SKM-1 (cell line): ENCODE results near the gene TUBGCP2.
A peak's percentile ranks its signal among the peaks of the same experiment; 100 is the strongest.
"Not testable (repeated sequence)": the region's sequence is repeated elsewhere in the genome, so short reads cannot be mapped to it uniquely, and the experiment has no call there.

ENCODE experiments used
- DNase-seq: peaks from one replicate; lab custom pipeline; 2025; ENCODE audit not compliant: unreplicated experiment; lab: John Stamatoyannopoulos, UW

Gene TUBGCP2

GRCh38 chr10:133249975-133250754 lies 58.5 kb downstream of the TUBGCP2 start:
- no peak for DNase-seq

GRCh38 chr10:133249094-133249780 lies 59.4 kb downstream of the TUBGCP2 start:
- no peak for DNase-seq

DNA sequence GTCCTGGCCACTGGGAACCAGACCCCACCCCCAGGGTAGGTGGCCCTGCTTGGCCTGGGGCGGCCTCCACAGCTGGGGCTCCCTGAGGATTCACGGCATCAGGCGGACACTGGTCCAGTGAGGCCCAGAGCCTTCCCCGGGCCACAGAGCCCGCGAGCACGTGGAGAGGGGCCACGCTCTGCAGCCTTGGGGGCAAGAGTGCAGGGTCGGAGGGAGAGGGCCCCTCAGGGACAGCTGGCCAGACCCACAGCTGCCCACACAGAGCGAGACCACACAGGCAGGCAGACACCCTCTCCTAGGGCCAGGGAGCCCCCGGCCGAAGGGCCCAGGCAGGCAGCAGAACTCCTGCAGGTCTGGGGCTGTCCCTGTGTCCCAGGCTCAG lies 60.3 kb downstream of the TUBGCP2 start:
- no peak for DNase-seq

- no peak for DNase-seq
Observed at GRCh38 chr10:133247681-133248333, 60.9 kb downstream of the TUBGCP2 start.

DNA sequence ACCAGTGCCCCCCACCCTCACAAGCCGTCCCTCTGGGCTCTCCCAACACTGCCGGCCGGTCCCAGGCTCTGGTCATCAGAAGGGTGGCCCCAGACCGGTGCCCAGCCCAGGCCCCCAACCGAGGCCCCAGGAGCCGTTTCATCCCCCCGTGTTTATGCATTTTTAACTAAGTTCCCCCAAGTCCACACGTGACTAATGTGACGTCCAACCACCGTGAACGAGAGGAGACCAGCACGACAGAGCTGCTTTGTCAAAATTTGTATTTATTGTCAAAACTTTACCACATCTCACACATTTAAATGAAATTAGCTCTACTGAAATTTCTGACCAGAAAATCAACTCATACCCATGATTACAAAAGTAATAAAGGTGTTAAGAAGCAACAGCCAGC lies 62.4 kb downstream of the TUBGCP2 start:
- no peak for DNase-seq

DNA sequence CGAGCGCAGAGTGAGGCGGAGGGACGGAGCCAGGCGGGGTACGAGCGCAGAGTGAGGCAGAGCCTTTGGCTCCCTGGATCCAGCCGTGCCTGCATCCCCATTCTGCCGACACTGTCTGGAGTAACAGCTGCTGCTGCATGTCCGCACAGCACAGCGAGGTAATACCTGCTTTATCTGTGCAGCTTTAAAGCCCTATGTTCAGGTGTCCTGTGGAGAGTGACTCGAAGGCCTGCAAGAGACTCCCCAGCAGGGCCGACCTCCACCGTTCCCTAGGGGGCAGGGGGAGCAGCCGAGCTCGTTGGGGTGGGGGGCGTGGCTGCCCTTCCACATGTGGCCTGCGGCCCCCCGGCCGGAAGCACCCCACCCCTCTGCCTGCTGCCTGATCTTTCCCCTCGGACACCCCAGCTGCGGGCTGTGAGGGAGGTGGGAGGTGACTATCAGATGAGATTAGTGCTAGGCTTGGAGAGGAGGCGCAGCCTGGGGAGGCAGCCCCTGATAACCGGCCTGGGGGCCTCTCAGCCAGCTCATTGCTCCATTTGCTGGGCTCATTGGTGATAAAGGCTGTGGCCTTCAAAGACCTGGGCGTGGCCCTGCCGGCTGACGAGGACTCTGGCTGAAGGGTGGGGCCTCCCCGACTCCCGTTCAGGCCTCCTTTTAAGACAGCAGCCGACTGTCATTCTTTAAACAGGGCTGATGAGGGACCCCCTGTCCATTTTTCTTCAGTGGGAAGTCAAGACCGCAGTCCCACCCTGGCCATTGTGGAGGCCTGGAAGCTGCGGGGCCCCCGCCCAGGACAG lies 63.0 kb downstream of the TUBGCP2 start:
- DNase-seq: no peak

DNA sequence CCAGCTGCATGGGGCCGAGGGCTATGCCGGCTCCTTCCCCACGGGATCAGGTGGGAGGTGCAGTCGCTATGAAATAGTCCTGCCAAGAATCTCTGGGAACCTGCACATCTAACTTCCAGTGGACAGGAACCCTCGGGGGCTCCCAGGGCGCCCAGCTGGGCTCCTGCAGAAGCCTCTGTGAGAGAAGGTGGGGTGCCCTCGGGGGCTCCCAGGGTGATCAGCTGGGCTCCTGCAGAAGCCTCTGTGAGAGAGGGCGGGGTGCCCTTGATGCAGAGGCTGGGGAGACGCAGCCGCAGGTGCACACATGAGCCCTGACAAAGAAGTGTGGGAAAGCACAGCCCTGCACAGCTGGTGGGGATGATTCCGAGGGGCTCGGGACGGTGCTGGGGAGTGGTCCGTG lies 65.1 kb downstream of the TUBGCP2 start:
- DNase-seq: no peak

DNA sequence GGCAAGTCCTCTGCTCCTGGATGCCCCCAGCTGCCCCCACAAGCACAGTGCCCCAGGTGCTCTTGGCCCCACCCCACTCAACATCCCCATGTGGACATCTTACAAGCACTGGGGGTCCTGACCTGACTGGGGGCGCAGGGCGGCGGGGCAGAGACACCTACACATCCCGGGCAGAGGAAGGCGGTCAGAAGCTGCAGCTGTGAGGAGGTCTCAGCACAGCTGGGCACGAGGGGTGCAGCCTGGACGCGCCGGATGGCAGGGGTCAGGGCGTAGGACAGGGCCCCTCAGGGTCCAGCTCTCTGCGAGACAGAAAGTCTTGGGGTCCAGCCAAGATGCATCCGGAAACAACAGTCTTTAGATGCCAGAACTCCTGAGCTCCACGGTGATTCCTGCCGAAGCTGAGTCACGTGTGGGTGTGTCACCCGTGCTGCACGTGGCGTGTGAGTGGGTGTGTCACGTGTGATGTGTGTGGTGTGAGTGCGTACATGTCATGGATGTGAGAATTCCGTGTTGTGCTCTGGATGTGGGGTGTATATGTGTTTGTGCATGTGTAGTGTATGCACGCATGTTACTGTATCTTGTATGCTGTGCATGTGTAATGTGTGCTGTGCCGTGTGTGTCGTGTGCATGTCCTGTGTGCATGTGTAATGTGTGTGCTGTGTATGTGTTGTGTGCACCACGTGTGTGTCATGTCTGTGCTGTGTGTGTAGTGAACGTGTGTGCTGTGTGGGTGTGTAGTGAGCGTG lies 65.9 kb downstream of the TUBGCP2 start:
- no peak for DNase-seq

DNA sequence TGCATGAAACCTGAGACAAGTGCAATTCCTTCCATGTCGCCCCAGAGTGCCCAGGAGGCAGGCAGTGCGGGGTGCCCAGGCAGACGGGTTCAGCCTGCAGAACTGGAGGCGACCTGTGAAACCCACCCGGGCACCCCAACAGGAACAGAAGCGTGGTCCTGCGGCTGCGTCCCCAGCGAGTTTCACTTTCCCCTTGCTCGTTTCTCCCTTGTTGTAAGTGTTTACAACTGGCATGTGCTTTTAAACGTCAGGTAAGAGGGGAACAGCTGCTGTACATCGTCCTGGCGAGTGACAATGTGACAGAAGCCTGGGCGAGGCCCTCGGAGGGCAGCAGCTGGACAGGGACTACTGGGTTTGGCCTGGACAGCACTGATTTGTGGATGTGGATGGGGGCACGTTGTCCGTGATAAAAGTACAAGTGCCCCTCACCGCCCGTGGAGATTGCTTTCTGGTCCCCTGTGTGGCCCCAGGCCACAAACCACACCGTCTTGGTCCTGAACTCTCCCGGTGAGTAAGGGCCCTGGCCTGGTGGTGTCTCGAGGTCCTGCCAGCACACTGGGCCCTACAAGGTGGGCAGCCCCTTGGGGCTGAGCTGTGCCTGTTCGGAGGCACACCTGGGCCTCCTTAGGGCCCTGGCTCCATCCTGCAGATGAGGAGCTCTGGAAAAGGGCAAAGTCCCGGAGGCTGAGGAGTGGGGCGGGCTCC lies 67.0 kb downstream of the TUBGCP2 start:
- no peak for DNase-seq

DNA sequence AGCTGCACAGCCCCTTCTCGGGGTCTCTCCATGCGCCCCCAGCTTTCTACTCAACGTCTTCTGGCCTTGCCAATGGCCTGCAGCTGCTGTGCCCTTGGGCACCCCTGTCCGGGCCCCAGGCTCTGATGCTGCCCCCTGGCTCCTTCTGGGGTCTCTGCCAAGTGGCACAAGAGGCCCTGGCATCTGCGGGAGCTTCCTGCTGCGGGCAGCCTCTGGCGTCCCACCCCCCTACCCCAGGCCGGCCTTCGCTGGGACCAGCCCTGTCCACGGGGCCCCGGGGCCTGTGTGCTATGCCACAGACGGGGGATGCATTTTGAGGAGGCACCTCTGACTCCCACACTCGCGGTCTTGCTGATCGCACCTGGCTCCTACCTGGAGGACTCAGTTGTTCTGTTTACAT lies 68.7 kb downstream of the TUBGCP2 start:
- DNase-seq: no peak

DNA sequence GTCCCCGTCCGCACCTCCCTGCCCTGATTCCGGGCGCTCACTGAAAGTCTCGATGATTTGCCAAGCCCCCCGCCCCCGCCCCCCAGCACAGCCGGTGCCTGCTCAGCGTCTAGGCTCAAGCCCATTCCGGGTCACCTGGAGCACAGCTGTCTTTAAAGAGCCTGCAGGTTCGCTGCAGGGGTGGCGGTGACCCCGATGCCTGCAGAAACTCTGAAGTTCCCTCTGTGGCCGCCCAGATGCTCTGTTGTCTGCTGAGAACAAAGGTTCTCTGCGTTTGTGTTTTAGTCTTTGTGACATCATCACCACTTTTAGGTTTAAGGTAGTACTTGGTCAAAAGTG lies 70.2 kb downstream of the TUBGCP2 start:
- DNase-seq: no peak

- no peak for DNase-seq
Observed at GRCh38 chr10:133237588-133238465, 70.8 kb downstream of the TUBGCP2 start, which contains the start of gene VENTX. VENTX (plus strand) TSS chr10:133237855; CDS start chr10:133237915, 60 bp downstream.

- DNase-seq: no peak
Observed at GRCh38 chr10:133237241-133237587, 71.5 kb downstream of the TUBGCP2 start.

- no peak for DNase-seq
Observed at GRCh38 chr10:133236401-133237240, 72.1 kb downstream of the TUBGCP2 start.

- DNase-seq: peak; percentile 15
Observed at GRCh38 chr10:133235932-133236331, 72.7 kb downstream of the TUBGCP2 start.

GRCh38 chr10:133235265-133235855 lies 73.3 kb downstream of the TUBGCP2 start:
- no peak for DNase-seq

DNA sequence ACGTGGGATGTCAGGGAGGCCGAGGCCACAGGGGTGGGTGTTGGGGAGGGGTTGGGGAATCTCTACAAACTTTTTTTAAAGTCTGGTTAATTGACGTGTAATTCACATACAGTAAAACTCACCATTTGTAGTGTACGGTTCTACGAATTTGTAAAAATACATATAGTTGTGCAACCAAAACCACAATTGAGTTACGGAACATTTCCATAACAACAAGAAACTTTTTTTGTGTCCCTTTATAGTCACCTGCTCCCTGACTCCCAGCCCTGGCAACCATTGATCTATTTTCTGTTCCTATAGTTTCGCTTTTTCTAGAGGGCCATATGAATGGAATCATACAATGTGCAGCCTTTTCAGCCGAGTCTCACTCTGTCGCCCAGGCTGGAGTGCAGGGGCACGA lies 73.9 kb downstream of the TUBGCP2 start:
- not testable (repeated sequence) for DNase-seq
